Fibroblast of the conjunctiva (primary cell): ENCODE measurements around the gene PALS1.

Experiments used
- DNase-seq: peaks from one replicate; pipeline ENCODE4 v3.0.0-alpha.2; 2010; ENCODE audit warnings: low read depth

The PALS1 gene

DNA sequence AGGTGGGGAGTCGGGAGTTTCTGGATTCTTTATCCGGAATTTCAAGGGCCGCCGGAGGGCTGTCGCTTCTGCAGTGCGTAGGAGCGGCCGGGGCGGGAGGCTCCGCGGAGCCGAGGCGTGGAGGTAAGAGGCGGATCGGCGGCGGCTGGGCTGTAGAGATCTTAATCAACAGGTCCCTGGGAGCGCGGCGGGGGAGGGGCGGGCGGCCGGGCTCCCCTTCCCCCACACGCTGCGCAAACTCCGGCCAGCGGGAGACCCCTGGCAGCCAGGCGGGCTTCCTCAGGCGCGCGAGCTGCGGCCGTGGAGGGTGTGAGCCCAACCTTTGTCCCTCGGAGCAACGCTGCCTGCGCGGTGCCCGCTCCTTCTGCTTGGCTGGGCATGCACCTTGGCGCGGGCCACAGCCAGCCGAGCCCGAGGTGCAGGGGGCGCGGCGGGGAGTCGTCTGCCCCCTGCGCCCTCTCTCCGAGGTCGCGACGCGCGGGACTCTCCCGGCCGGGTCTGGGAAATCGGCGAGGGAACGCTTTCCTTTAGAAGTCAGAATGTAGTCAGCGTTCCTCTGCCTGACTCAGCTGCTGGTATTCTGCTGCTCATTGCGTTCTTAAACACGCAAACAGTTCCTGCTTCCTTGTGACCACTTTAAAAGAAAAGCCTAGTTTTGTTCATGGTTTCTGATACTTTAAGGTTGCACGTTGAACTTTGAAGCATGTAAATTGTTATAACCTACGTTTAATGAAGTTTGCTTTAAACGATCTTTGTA lies at the start of gene PALS1:
Gene PALS1 (plus strand): TSS at position 25 of the 757 bp plus-strand sequence. CDS start 37,736 bp downstream, outside the sequence.
- DNase-seq: peak; percentile 16

- DNase-seq: no peak
Observed at GRCh38 chr14:67191768-67192290, 49.4 kb upstream of the PALS1 start.

DNA sequence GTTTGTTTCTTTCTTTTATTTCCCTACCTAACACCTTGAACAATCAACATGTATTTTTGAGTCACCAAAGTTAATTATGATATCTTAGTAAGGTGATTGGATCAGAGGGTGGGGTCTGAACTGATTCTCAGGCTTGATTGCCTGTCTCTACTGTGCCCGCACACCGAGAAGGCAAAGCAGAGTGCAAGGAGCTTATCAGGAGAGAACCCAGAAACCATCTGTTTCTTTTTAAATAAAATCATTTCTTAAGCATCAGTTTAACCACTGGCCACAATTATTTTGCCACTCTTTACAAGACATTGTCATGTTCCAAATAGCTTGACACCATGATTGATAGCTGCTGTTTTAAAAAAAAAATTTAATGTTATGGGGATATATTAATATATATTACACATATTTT lies 48.9 kb upstream of the PALS1 start:
- DNase-seq: no peak

DNA sequence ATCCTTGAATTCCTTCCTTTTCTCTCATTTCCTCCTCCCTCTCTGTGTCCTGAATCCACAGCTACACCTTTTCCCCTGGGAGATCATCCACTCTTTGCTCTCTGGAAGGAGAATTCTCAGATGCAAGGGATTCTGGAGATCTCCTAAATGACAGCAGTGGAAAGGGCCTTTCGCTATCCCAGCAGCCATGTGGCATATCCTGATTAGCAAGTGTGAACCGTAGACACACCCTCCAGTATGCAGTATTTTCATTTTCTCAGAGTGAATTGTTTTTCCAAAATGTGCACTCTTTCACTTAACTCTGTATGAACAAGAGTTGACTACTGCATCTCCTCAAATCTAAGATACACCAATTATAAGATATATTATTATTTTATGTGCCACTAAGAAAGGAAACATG lies 46.0 kb upstream of the PALS1 start:
- no peak for DNase-seq

DNA sequence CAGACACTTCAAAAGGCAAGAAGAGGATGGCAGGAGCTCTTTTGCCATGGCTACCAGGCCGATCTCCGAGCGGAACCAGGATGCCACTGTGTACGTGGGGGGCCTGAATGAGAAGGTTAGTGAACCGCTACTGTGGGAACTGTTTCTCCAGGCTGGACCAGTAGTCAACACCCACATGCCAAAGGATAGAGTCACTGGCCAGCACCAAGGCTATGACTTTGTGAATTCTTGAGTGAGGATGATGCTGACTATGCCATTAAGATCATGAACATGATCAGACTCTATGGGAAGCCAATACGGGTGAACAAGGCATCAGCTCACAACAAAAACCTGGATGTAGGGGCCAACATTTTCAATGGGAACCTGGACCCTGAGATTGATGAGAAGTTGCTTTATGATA lies 42.2 kb upstream of the PALS1 start:
- no peak for DNase-seq

- DNase-seq: no peak
Observed at GRCh38 chr14:67207810-67208209, 33.4 kb upstream of the PALS1 start.

DNA sequence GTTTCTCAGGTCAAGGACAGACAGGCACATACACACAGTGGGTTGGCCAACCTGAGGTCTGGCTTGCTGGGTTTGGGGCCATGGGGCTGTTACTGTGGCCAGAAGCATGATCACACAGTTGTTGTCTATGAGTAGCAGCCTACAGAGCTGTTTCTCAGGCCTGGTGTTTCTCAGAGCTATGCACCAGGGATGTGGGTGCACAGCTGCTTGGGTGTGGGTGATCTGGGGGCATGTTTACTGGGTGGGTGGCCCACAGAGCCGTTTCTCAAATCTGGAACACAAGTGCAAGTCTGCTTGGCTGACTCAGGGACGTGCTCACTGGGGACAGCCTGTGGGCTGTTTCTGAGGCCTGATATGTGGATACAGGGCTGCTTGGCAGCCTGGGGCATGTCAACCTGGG lies 23.1 kb upstream of the PALS1 start:
- DNase-seq: no peak

DNA sequence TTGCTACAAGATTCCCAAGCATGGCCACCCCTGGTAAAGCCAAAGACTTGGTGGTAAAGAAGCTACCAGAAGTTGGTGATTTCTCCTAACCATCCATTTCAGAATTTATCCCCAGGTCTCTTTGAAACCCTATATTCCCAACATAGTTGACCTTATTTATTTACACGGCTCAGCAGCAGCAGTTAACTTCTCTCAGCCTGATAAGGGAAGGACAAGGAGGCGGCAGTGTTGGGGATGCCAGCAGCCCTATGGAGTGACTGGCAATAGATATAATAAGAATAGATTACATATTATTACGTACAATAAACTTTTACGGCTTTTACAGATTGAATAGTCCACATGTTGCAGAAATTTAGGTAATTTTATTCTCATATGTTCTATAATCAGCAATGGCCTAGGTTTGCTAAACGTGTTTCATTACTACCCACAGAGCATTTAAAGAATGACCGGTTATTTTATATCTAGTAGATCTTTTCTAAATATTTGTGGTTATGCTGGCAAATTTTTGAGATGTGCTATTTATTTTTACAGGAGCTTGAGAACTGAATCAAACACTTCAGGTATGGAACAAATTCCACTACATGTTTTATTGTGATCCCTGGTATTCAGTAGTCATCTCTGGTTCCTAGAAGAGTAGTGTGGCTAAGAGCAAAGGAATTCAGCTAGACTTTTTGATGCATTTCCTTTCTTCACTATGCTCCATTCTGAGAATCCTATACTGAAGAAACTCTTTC lies 19.8 kb upstream of the PALS1 start:
- DNase-seq: no peak

DNA sequence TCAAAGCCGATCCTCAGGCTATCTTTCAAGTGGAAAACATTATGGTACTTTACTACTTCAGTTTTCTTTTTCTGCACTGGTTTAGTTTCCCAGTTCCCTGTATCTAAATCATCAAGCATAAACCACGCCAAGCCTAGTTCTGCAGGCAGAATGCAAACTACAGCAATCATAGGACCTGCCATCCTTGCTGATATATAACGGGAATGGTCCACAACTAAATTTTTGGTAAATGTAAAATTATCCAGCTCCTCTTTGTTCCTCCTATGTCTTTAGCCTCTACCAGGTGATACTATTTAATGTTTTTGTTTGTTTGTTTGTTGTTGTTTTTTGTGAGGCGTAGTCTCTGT lies 19.3 kb upstream of the PALS1 start:
- DNase-seq: no peak

- DNase-seq: no peak
Observed at GRCh38 chr14:67225523-67225922, 15.7 kb upstream of the PALS1 start.

DNA sequence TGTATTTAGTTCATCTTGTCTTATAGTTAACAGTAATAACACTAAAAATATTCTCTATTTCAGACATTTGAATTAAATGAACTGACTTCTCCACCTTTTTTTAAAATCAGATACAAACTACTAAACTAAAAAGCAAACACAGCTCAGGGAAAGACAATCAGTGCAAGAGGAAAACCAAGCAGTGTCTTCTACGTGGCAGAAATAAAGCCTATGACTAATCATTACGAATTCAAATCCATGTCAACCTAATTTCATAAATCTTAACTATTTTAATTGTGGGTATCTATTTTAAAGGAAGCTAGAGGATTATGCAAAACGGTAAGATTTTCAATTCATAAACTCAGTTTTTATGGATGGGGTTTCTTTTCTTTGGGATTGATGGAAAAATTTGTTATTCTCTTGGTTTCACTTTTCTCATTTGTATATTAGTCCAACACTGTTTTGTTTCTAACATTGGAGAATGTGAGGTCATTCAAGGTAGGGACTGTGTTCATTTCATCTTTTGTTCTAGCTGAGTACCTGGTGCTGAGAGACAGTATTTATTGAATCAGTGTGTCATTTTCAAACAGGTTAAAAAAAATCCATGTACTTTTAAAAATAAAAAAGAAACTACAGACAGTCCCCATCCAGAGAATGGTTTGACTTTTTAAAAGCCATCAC lies 12.8 kb upstream of the PALS1 start:
- no peak for DNase-seq

- DNase-seq: no peak
Observed at GRCh38 chr14:67232066-67232465, 9.2 kb upstream of the PALS1 start.

DNA sequence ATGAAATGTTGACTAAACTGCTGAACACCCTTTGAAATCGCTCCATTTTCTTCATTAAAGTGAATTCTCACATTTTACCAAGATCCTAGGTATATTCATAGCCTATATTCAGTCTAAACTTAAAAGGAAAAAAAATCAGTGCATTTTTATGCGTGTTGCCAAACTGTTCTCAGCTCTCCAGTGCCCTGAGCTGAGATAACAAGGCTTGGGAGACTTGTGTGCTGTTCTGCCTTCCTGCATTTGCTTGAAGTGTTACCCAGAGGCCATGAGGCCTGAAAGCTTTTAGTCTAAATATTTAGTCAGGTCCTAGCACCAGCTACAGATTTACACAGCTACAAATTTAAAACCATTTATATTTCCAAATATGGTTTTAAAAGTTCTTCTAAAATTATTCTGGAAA lies 8.6 kb upstream of the PALS1 start:
- DNase-seq: no peak

DNA sequence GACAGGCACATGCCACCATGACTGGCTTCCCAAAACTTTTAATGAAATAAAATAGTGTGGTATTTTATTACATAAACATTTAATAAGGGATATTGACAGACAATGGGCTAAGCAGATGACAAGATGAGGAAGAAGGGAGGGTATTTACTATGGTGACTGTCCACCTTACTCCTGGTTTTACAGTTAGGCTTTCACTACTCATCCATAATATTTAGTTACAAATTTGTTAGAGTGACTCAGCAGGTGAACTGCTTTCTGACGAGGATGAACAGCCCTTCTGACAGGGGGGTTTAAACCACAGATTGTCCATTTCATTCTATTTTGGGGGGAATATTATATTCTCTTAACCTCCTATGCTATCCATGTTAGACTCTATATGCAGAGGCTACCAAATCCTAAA lies 3.6 kb upstream of the PALS1 start:
- DNase-seq: no peak

DNA sequence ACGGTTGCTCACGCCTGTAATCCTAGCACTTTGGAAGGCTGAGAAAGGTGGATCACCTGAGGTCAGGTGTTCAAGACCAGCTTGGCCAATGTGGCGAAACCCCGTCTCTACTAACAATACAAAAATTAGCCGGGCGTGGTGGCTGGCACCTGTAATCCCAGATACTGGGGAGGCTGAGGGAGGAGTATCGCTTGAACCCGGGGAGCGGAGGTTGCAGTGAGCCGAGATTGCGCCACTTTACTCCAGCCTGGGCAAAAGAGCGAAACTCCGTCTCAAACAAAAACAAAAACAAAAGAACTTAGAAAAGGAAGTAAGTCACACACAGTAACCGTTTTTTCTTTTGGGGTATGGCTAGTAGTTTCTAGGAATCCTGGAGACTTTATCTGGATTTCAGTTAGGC lies 1.7 kb upstream of the PALS1 start:
- no peak for DNase-seq

DNA sequence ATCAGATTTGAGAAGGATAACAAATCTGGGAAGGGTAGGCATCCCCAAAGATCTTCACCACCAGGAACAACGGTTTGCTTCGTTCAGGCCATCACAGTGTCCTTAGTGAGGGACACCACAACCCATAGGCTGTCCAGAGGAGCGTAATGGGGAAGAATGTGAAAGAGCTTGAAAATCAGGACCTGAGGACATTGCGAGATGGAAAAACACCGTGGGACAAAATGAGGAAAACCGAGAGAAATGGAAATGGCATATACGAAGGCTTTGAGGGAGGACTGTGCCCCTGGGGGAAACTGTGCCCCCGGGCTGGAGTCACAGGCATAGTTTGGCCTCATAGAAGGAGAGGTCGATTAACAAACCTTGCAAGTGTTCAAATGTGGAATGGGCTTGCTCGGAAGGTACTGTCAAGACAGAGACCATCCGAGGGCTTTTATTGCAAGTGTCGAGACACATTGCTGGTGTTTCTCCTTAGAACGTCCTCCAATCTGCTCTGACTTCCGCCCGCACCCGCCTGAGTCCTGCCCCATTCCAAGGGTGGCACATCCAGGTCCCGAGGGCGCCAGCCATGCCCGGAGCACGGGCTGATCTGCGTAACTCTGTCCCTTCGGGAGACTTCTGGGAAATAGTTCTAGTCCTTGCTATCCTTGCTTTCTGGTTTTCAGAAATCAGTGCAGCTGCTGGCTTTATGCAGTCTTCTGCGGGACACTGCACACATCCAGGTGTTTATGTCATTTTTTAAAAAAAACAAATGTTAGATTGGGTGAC lies 885 bp upstream of the PALS1 start:
- DNase-seq: no peak

DNA sequence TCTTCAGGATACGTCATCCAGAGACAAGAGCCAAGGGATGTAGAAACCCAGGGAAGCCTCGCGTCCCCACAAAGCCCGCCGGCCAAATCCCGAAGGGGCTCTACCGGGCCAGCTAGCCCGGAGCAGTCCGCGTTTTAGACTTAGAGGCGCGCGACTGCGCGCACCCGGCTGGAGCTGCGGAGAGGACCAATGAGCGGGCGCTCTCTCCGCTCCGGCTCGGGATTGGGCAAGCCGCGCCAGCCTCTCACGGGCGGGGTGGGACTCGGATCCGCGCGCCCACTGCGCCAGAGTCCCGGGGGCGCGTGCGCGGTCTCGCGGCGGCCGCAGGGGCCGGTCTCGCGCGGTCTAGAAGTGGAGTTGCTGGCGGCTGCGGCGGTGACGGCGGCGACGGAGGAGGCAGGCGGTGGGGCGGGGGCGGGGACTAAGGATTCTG lies 241 bp upstream of the PALS1 start:
- peak; percentile 86 for DNase-seq

- DNase-seq: no peak
Observed at GRCh38 chr14:67242168-67242420, 859 bp downstream of the PALS1 start.

GRCh38 chr14:67245104-67245503 lies 3.9 kb downstream of the PALS1 start:
- DNase-seq: no peak

- DNase-seq: no peak
Observed at GRCh38 chr14:67251573-67252226, 10.5 kb downstream of the PALS1 start.

- DNase-seq: no peak
Observed at GRCh38 chr14:67253076-67253635, 11.9 kb downstream of the PALS1 start.

DNA sequence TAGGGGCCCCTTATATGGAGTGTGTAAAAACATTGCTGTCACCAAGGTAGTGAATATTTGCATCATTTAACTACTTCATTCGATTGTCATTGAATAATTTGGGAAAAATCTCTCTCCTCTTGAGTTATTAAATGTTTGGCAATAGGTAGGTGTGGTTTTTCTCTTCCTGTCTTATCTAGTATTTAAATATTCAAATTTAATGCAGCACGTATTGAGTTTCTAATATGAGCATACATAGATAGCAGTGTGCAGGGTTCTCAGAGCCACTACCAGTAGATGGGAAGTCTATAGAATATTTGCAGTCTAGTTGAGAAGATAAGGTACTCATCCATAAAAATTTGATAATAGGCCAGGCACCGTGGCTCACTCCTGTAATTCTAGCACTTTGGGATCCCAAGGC lies 16.7 kb downstream of the PALS1 start:
- DNase-seq: no peak
